OCI-LY3 (cell line): ENCODE data around the gene ZMAT5.

Experiments used
- H2AFZ ChIP-seq: fragments of 200-600, 300-600 bp; shearing (Covaris generic); 2 replicates; pipeline ENCODE4 v1.6.0; 2014; ENCODE audit warnings: antibody characterized with exemption, low read depth, low read length
- H3K27ac ChIP-seq: fragments of 200-600, 300-600 bp; sonication (generic); 2 replicates; pipeline ENCODE4 v1.5.1; 2014; ENCODE audit warnings: mild to moderate bottlenecking, low read length, moderate library complexity, mixed read lengths
- H3K27me3 ChIP-seq: fragments of 200-600, 300-600 bp; sonication (generic); 2 replicates; pipeline ENCODE4 v1.6.1; 2014; ENCODE audit warnings: low read depth, low read length, mixed read lengths
- H3K36me3 ChIP-seq: fragments of 200-600, 300-600 bp; sonication (generic); replicated peaks from 2 replicates; pipeline ENCODE3; 2014; ENCODE audit warnings: low read depth, low read length, mixed read lengths
- H3K4me1 ChIP-seq: fragments of 300-600, 200-600 bp; sonication (generic); 2 replicates; pipeline ENCODE4 v1.6.1; 2014; ENCODE audit warnings: low read length, mixed read lengths
- H3K4me2 ChIP-seq: fragments of 200-600, 300-600 bp; sonication (generic); 2 replicates; pipeline ENCODE4 v1.6.1; 2014; ENCODE audit warnings: low read length, mixed read lengths
- H3K4me3 ChIP-seq: fragments of 300-600, 200-600 bp; sonication (generic); 2 replicates; pipeline ENCODE4 v1.5.1; 2014; ENCODE audit warnings: antibody characterized with exemption, mild to moderate bottlenecking, low read length, moderate library complexity
- H3K79me2 ChIP-seq: fragments of 300-600, 200-600 bp; shearing (Covaris generic); 2 replicates; pipeline ENCODE4 v1.6.1; 2014; ENCODE audit warnings: mild to moderate bottlenecking, low read length, mixed read lengths
- H3K9ac ChIP-seq: fragments of 300-600, 200-600 bp; shearing (Covaris generic); 2 replicates; pipeline ENCODE4 v1.6.0; 2014; ENCODE audit warnings: mild to moderate bottlenecking, low read length, moderate library complexity
- H3K9me3 ChIP-seq: fragments of 200-600, 300-600 bp; shearing (Covaris generic); 2 replicates; pipeline ENCODE4 v1.6.1; 2014; ENCODE audit warnings: low read length, mixed read lengths; ENCODE audit not compliant: insufficient read depth
- H4K20me1 ChIP-seq: fragments of 200-600, 300-600 bp; sonication (generic); 2 replicates; pipeline ENCODE4 v1.6.1; 2016; ENCODE audit warnings: low read length, mixed read lengths; ENCODE audit not compliant: insufficient read depth
- EZH2phosphoT487 ChIP-seq: fragments of 200-600 bp; shearing (Covaris generic); IDR thresholded peaks from 2 replicates; pipeline ENCODE4 v1.6.1; 2018; ENCODE audit warnings: antibody characterized with exemption, mixed run types, low read depth
- TF ChIP-seq, protein P1 (sequence below): fragments of 200-600, 300-600 bp; sonication (generic); IDR thresholded peaks from 2 replicates; pipeline ENCODE4 v1.5.1; 2014; ENCODE audit warnings: antibody characterized with exemption, low read length, low read depth

Gene ZMAT5

DNA sequence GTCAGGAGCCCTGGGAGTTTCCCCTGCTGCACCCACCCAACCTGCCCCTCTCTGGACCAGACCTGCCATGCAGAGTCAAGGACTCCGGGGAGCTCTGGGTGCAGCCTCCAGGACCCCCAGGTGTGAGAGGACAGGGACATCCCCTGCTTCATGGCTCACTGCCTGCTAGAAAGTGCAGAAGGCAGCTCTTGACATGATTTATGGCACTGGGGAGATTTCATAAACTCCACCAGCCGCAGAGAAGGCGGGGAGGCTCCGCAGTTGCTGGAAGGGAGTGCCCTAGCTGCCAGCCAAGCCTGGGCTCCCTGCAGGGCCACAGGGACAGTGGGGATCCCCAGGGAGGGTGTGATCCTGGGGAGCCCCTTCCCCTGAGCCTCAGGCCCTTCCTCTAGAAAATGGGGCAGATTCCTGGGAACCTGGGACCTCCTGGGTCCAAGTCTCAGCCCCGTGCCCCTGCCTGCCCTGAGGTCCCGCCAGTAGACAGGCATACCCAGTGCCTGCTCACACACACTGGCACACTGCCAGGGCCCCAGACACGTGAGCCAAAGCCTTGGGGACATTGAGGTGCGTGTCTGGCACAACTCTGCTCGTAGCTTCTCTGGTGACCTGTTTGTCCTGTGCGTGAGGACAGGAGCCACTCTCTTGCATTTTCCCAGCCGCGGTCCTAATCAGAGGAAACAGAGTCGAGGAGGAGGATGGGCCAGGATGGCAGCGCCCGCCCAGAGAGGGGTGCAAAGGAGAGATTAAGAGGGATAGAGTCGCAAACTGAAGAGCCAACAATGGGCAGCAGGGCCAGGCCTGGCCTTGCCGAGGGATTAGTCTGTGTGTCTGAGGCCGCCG is 33.2 kb downstream of the ZMAT5 start:
- Histone ChIP-seq H2AFZ (no peak overlapping the region), H3K4me2 (peak overlapping the region; percentile 13; the same call in 1 of the 2 replicates), H3K36me3 (no peaks in the 10 kb centered on the region), H3K4me3 (no peak overlapping the region), H3K79me2 (no peaks in the 10 kb centered on the region), H3K9ac (no peak overlapping the region), H3K27me3 (no peaks in the 10 kb centered on the region), H4K20me1 (no peaks in the 10 kb centered on the region), H3K4me1 (peaks cover 17% of the 10 kb centered on the region), H3K9me3 (no peaks in the 10 kb centered on the region), H3K27ac (no peak overlapping the region)
- TF ChIP-seq, protein P1, sequence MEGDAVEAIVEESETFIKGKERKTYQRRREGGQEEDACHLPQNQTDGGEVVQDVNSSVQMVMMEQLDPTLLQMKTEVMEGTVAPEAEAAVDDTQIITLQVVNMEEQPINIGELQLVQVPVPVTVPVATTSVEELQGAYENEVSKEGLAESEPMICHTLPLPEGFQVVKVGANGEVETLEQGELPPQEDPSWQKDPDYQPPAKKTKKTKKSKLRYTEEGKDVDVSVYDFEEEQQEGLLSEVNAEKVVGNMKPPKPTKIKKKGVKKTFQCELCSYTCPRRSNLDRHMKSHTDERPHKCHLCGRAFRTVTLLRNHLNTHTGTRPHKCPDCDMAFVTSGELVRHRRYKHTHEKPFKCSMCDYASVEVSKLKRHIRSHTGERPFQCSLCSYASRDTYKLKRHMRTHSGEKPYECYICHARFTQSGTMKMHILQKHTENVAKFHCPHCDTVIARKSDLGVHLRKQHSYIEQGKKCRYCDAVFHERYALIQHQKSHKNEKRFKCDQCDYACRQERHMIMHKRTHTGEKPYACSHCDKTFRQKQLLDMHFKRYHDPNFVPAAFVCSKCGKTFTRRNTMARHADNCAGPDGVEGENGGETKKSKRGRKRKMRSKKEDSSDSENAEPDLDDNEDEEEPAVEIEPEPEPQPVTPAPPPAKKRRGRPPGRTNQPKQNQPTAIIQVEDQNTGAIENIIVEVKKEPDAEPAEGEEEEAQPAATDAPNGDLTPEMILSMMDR, result no peak
- TF ChIP-seq EZH2phosphoT487, result no peak

DNA sequence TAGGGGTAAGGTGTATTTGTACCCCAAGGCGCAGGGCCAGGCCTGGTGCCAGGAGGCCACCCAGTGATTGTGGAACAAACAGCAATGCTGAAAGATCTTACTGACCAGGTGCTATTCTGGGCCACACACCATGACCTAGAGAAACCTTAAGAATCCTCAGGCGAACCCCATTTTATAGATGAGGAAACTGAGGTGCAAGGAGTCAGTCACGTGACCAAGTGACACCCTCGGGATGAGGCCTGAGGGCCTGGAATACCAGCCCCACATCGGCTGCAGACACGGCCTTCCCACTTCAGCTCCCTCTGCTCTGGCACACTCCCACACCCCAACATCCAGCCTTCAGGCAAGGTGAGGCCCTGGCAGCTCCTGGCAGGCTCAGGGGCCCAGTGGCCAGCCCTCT is 33.9 kb downstream of the ZMAT5 start:
- Histone ChIP-seq H2AFZ (no peak overlapping the region), H3K4me3 (no peak overlapping the region), H4K20me1 (no peaks in the 10 kb centered on the region), H3K4me2 (no peak overlapping the region), H3K36me3 (no peaks in the 10 kb centered on the region), H3K27me3 (no peaks in the 10 kb centered on the region), H3K4me1 (peaks cover 17% of the 10 kb centered on the region), H3K27ac (no peak overlapping the region), H3K9ac (no peak overlapping the region), H3K79me2 (no peaks in the 10 kb centered on the region), H3K9me3 (no peaks in the 10 kb centered on the region)
- TF ChIP-seq EZH2phosphoT487, result no peak
- TF ChIP-seq, protein P1, result no peak

DNA sequence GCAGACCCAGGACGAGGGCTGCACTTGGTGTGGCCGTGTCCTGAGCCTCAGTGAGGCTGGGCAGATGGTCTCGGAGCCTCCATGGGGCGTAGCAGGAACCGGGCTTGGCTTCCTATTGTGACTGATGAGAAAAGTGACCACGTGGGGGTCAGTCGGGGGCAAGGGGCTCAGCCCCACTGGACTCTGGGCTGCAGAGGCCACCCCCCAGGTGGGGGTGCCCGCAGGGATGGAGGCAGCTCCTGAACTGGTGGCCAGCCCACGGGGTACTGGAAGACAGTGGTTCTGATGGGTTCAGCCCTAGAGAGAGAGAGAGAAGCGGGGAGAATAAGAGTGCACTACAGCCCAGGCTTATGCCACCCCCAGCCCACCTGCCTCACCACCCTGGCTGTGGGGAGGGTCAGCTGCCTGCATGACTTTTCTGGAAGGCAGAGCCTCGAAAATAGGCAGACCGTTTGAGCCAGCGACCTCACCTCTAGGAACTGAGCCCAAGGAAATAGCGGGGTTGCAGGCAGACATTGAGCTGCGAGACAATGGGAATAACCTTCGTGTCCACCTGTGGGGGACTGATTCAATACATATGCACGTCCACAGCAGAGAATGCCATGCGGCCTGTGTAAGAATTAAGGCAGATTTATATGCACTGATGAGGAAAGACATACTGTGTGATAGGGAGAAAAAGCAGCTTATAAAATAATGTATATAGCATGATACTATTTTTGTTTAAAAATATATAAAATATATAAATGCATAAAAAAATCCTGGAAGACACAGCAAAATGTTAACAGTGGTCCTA is 35.6 kb downstream of the ZMAT5 start:
- Histone ChIP-seq H3K36me3 (no peaks in the 10 kb centered on the region), H3K27me3 (no peaks in the 10 kb centered on the region), H3K27ac (no peak overlapping the region), H3K9me3 (no peaks in the 10 kb centered on the region), H3K4me2 (no peak overlapping the region), H2AFZ (no peak overlapping the region), H4K20me1 (no peaks in the 10 kb centered on the region), H3K4me3 (no peak overlapping the region), H3K4me1 (peaks cover 17% of the 10 kb centered on the region), H3K79me2 (no peaks in the 10 kb centered on the region), H3K9ac (no peak overlapping the region)
- TF ChIP-seq, protein P1, result no peak
- TF ChIP-seq EZH2phosphoT487, result no peak

DNA sequence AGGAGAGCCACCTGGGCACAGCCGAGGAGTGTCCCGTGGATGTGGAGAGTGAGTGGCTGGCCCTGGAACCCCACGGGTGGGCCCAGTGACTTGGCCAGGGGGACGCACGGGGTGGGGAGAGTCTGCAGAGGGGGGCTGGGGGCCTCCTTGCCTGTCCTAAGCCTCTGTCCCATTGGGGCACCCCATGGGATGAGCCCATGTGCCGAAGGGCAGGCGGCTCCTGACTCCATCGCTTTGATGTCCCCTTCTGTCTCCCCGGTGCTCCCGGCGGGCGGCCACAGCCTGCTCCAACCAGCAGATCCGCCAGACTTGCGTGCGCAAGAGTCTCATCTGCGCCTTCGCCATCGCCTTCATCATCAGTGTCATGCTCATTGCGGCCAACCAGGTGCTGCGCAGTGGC is 37.6 kb downstream of the ZMAT5 start:
- peaks cover 13% of the 10 kb centered on the region for H3K4me1 ChIP-seq

More for the DNA sequence above, 37.6 kb downstream of the ZMAT5 start:
- no peaks in the 10 kb centered on the region for H3K9me3 ChIP-seq
- TF ChIP-seq, protein P1, result no peak
- no peak for TF ChIP-seq EZH2phosphoT487
- H3K27ac ChIP-seq, result no peak overlapping the region
- no peak overlapping the region for H2AFZ ChIP-seq
- 0 out of 2 replicates have a peak, but pooled peaks cover 4% of the 10 kb centered on the region for H3K27me3 ChIP-seq
- no peaks in the 10 kb centered on the region for H4K20me1 ChIP-seq
- H3K36me3 ChIP-seq, result no peaks in the 10 kb centered on the region
- H3K4me2 ChIP-seq, result no peak overlapping the region
- H3K79me2 ChIP-seq, result no peaks in the 10 kb centered on the region
- no peak overlapping the region for H3K4me3 ChIP-seq
- H3K9ac ChIP-seq, result no peak overlapping the region
